GM18870 (cell line): Measurements from ENCODE around the gene KRT32.

Experiments
- ATAC-seq: cut with Tn5 transposase; IDR thresholded peaks from one replicate; pipeline ENCODE4 v1.9.1; 2021; ENCODE audit warnings: moderate library complexity; ENCODE audit not compliant: unreplicated experiment

Gene KRT32

DNA sequence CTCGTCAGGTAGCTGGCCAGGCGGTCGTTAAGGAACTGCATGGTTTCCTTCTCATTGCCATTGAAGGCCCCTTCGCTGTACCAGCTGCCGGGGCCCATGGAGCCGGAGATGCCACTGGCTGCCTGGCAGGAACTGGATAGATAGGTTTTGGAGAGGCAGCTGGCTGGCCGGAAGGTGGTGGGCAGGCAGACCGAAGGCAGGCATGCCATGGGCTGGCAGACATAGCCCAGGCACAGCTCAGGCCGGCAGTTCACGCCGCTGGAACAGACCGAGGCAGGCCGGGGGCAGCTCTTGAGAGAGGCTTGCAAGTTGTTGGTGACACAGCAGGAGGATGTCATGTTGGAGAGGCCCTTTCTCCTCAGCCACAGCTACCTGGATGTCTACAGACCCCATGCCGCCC is at the start of gene KRT32:
Gene KRT32 (minus strand): TSS at position 399 of the 400 bp plus-strand sequence. CDS start 61 bp downstream, at position 338.
- ATAC-seq, result no peak

GRCh38 chr17:41516830-41517283 is 49.7 kb upstream of the KRT32 start:
- no peak for ATAC-seq

- no peak for ATAC-seq
Measured at GRCh38 chr17:41516147-41516829, 49.1 kb upstream of the KRT32 start.

DNA sequence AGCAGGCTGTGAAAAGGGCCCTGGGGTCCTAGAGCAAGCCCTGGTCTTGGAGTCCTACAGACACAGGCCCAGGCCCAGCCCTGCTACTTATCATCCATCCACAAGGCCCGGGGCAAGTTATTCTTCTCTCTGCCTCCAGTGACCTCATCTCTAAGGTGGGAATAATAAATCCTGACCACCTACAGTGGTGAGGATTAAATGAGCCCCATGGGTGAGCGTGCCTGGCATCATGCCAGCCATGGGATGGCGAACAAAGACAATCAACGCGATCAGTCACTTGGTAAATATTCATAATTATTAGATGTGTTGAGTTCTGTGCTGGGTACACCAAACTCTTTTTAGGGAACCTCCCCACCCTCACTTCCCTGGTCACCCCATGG is 46.0 kb upstream of the KRT32 start:
- no peak for ATAC-seq

DNA sequence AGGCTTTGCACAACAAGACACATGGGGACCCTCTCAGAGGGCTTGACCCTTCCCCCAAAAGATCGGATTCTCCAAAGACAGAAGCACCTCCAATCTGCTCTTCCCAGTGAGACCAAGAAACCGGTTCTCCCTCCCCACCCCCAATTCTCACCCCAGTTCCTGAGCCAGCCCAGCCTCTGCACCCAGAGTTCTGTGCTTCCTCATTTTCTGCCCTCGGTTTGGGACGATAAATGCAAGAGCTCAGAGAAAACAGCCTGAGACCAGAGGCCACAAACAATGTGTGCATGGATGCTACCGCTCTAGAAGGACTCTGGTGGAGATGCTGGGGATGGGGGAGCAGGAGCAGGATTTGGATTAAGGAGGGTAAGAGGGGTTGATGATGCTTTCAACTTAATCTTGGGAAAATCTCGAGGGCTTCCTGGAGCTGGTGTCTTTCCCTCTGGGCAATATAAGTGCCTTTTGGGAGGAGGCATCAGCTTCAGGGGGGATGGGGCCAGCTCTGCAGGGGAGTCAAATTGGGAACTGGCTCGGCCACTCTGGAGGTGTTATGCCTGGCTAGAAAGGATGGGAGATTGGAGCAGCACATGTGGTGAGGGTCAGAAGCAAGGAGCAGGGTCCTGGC is 45.5 kb upstream of the KRT32 start:
- ATAC-seq, result no peak

DNA sequence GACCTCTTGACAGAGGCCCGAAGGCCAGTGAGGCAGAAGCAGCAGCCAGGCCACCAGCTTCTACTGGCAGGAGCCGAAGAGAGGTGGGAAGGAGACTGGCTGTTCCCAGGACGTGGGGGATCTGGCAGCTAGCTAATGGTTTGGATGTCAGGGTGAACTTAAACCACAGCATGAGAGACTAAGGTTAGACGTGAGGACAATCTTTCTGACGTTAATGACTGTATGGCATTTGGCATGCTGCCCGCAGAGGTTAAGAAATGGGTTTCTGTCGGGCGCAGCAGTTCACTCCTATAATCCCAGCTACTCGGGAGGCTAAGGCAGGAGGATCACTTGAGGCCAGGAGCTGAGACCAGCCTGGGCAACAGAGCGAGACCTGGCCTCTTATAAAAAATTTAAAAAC is 44.5 kb upstream of the KRT32 start:
- no peak for ATAC-seq

DNA sequence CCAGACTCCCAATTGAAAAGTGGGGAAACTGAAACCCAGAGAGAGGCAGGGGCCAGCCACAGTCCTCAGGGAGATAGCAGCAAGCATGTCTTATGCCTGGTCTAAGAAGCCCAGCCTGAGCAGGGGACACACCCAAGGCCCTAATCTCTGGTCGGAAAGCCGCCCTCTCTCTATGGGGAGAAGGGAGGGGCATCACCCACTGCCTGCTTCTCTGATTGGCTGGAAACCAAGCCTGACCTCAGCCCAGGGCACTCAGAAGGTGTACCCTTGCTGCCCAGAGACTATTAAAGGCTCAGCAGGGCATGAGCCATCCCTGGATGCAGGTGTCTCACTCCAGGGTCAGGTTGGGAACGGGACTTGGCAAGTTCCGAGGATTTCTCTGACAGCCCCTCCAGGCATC is 43.9 kb upstream of the KRT32 start:
- ATAC-seq, result no peak

DNA sequence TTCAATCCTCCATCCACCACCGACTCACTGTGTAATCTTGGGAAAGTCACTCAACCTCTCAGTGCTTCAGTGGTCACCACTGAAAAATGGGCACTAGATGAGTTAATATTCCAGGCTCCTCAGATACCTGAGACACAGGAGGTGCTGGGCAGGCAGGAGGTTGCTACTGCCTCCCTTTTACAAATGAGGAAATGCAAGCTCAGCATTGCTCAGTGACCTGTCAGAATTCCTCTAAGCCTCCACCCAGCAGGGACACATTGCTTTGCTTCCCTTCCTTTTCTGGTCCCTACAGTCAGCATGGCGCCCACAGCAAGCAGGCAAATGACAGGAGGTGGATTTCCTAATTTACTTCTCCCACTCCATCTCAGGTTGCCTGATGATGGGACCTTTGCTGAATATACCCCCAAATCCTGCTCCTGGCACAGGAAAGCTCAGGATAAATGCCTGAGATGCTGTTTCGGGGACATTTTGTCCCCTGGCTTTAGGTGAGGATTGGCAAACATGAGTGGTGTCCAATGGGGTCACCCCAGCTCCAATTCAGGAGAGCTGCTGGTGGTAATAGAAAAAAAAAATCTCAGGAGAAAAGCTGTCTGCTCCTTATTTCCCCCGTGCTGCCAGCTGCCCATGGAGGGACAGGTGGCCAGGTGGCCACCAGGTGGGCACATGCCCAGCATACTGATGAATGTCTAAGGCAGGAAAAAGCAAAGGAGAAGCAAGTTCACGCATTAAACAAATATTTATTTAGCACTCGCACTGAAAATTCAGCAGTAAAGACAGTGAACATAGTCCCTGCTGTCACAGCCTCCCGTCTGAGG is 43.3 kb upstream of the KRT32 start:
- no peak for ATAC-seq

DNA sequence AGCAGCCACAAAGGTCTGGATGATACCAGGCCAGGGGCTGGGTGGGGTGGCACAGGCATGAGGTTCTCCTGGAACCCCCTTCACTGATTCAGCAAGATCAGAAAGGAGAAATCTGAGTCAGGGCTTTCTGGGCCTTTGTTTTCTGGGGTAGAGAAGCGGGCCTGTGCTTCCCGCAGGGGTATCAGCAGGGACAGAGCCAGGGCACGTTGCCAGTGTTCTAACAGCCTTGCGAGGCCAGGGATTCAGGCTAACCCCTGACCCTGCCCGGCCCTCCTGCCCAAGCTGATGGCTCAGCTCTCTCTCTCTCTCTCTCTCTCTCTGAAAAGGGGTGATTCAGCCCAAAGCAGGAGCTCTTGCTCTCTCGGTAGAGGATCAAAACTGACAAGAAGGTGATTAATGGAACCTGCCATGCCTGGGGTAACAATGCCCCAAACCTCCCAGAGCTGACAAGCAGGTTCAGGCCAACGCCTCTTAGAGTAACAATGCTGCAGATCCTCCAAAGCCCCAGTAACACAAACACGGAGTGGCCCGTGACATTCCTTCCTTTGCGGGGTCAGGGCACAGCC is 40.2 kb upstream of the KRT32 start:
- no peak for ATAC-seq

- no peak for ATAC-seq
Measured at GRCh38 chr17:41505809-41506767, 38.9 kb upstream of the KRT32 start.

GRCh38 chr17:41505007-41505808 is 38.0 kb upstream of the KRT32 start, which contains the start of gene KRT13:
TSS of gene KRT13 (minus strand) at chr17:41505612. CDS start at chr17:41505550, 62 bp downstream.
- ATAC-seq, result no peak

DNA sequence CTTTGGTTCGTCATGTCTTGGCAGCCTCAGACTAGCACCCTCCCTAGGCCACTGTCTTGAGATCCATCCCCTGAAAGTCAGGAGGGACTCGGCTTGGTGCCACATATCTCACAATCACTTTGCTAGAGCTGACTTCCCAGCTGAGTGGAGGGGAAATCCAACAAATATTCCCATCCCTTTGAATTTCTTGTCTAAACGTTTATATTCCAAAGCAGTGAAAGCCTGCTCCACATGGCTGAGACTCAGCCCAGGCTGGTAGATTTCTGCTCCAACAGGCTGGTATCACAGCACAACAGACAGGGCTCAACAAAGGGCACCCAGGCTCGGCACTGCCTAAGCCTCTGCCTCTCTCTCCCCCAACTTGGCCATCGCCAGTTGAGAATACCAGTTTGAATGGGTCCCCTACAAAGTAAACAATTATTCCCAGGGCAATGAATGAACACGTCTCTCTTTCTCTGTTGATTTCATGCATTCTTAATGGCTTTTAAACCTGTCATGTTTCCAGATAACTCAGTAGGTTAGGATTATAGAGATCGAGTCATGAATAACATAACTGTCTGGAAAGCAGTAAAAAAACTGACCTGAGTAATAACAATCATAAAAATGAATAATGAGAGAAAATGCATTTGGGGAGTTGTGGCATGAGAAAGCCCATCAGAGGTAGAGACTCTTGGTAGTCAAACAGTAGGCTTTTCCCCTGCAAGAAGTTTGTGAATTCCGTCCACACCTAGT is 37.2 kb upstream of the KRT32 start:
- no peak for ATAC-seq

GRCh38 chr17:41503202-41503601 is 36.0 kb upstream of the KRT32 start:
- ATAC-seq, result no peak

DNA sequence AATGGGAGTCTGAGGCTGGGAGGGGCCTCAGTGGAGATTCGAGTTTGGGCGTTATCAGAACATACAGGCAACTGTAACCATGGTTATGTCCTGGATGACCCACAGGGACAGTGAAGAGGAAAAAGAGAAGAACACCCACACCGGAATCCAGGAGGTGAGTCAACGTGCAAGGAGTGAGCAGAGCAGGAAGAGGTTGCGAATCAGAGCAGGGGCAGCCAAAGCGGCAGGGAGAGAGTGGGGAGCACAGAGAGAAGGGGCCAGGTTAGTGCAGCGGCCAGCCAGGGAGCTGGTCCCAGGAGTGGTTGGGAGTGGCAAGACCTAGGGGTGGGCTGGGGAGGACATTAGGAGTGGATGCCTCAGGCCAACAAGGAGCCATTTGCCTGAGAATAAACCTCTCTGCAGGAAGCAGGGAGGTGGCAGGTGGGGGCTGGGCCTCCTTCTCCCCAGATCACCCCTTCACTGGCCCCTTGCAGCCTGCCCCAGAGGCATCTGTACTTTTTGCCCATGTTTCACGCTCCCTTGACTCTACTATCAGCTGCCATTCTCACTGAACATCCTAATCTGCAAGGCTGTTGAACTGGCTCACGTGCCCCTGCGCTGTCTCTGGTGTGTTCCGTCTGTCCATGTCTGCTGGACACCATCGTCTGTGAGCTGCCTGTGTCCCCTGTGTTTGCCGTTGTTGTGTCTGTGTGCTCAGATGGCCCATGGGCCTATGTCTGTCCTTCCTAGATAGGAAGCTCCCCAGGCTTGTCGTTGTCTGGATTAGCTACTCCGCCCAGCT is 33.1 kb upstream of the KRT32 start:
- no peak for ATAC-seq

DNA sequence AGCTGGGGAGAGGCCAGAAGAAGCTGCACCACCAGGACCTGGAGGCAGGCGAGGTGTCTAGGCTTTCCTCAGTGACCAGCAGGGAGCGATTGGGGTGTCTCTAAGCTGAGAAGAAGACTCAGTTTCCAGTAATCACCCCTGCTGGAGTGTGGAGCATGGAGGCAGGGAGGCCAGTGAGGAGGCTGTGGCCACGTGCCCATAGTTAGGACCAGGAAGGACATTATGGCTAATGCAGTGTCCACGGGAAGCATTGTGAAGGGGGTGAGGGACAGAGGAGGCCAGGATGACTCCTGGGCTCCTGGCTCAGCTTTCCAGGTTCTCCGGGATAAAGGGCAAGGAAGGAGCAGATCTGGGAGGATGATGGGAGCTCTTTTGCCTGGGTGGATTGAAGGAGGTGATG is 32.5 kb upstream of the KRT32 start:
- ATAC-seq, result no peak

DNA sequence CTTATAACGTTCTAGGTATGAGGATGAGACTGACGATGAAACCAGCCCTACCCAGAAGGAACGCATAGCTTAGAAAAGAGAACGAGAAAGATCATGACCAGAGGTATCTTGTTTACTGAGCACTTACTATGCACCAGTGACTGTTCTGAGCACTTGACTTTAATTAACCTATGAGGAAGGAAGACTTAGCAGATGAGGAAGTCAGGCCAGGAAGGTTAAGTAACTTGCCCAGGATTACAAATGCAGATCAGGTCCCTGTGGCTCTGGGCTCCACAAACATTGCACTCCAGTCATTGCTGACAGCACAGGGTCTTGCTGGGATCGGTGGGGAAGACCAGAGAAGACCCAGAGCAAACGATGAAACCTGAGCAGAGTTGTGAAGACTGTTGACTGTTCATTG is 31.1 kb upstream of the KRT32 start:
- no peak for ATAC-seq

GRCh38 chr17:41496803-41497484 is 29.8 kb upstream of the KRT32 start:
- ATAC-seq, result no peak

- ATAC-seq, result no peak
Measured at GRCh38 chr17:41494524-41494923, 27.3 kb upstream of the KRT32 start.
